HG03108 (cell line): Measurements from ENCODE around the gene UBE3C.
"Not testable (repeated sequence)": the region's sequence is repeated elsewhere in the genome, so short reads cannot be mapped to it uniquely, and the experiment has no call there.

Source experiments
- ATAC-seq: cut with Tn5 transposase; IDR thresholded peaks from one replicate; pipeline ENCODE4 v1.9.1; 2021; ENCODE audit warnings: moderate library complexity; ENCODE audit not compliant: unreplicated experiment

UBE3C gene

DNA sequence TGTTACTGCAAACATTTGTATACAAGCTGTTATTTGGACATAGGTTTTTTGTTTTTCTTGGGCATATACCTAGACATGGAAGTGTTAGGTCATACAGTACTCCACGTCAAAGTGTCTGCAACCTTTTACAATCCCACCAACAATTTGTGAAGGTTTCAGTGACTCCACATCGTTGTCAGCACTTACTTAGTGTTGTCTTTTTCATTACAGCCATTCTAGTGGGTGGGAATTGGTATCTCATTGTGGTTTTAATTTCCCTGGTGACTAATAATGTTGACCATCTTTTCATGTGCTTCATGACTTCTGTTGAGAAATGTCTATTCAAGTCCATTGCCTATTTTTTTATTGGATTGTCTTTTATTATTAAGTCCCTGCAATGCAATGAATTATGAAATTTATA is 95.0 kb downstream of the UBE3C start:
- no peak for ATAC-seq

- ATAC-seq, result no peak
Measured at GRCh38 chr7:157234271-157234670, 95.5 kb downstream of the UBE3C start.

GRCh38 chr7:157235357-157236333 is 96.9 kb downstream of the UBE3C start:
- ATAC-seq, result no peak

DNA sequence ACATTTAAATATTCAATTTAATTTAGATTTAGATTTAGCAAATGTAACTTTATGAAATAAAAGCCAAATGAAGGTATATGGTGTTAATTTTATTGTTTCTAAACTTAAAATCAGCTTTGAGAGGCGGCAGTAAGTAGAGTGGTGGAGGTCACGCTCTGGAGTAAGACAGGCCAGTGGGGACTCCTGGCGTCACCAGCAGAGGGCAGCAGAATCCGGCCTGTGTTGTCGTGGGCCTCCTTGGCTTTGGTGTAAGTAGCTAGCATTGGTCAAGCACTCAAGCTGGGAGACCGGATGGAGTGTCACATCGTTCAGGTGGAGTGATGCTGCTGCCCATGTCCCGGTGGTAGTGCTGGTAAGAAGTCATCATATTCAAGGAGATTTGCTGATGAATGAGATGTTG is 99.4 kb downstream of the UBE3C start:
- ATAC-seq, result no peak

DNA sequence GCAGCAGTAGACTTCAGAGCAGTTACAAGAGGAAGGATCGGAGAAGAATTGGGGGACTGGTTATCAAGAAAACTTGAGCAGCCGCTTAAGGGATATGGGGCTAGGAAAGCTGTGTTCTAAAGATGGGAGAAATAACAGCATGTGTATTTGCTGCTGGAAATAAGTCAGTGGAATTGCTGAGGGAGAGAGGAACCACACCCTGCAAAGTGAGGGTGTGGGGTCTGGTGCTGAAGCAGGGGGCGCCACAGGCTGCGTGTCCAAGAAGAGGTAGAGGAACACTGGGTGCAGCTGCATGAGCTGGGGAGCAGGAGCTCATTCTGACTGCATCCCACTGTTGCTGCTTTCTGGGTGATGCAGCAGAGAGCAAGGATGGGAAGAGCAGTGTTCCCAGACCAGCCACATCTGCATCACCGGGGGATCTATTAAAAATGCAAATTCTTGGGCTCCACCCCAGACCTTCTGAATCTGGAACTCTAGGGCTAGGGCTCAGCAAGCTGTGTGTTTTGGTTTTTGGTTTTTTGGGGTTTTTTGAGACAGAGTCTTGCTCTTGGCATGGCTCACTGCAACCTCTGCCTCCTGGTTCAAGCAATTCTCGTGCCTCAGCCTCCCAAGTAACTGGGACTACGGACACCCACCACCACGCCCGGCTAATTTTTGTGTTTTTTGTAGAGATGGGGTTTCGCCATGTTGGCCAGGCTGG is 101.0 kb downstream of the UBE3C start:
- ATAC-seq, result no peak

GRCh38 chr7:157241631-157242030 is 102.9 kb downstream of the UBE3C start:
- no peak for ATAC-seq

DNA sequence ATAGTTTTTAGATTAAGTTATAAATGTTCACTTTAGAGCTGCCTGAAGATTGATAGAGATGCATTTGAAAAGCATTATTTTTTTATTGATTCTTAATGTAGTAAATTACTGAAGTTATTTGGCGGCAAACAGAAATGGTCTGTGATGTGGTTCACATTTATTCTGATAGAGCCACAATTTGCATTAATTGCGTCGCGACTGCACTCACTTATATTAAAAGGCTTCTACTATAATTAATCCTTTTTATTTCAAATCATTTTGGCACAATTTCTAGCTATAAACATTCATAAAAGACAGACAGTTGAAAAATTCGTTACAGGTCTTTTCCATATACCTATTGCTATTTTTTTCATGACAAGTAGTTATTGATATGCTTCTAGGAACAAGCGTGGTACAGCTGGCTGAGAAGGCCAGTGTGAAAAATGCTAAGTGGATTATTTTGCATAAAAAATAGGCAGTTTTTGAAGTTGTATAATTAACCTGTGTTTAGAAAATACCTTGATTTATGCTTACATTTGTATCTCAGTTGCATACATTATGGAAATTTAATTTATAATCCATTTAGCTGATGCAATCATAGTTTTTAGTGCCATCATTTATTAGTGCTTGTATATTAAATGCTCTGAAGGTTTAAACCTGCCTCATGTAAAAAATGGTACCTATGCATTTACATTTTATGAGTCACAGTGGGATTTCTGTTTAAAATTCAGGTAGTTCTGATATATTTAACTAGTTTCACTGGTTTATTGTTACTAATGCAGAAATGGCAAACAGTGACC is 106.0 kb downstream of the UBE3C start:
- ATAC-seq, result no peak

DNA sequence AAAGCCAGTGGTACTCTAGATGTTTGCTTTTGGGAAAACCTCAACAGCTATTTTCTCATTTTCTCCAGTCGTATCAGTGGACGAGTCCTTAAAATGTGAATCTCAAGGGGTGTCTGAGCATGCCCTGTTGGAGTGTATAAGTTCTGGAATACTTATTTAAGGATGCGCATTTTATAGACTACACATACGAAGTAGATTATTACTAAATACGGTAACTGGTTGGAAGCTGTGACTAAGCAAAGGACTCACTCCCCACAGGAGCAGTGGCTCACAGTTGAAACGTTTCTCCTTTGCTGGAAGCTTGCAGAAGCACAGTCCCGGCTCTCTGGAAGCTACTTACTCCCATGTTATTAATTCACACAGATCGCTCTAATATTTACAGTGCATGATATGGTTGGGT is 107.3 kb downstream of the UBE3C start:
- no peak for ATAC-seq

- no peak for ATAC-seq
Measured at GRCh38 chr7:157248659-157249058, 109.9 kb downstream of the UBE3C start.

DNA sequence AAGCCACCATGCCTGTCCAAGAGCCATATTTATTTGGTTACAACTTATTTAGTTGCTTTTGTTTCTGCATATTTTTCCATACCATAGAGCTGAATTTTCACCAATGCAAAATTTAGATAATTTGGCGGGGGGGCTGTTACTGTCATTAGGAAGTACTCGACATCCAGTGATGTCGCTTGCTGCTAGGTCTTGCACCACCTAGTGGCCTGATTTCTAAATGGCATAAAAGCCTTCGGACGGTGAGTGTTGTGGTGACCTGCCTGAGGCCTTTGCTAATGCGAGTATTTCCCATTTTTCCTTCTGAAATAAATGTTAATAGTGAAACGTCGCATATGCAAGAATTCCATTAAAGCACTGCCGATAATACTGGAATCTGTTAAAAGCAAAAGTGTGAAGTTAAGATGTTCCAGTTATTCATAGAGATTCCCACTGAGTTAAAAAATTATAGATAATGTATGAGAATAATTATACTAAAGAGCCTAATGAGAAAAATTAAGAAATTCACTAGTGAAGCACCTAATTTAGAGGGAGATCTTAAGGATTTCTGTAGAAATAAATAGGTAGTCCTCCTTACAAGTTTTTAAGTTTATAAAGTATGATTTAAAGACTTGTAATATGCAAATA is 112.0 kb downstream of the UBE3C start:
- ATAC-seq, result peak; percentile 50

GRCh38 chr7:157251817-157252216 is 113.1 kb downstream of the UBE3C start:
- ATAC-seq, result not testable (repeated sequence)

- no peak for ATAC-seq
Measured at GRCh38 chr7:157253850-157254249, 115.1 kb downstream of the UBE3C start.

DNA sequence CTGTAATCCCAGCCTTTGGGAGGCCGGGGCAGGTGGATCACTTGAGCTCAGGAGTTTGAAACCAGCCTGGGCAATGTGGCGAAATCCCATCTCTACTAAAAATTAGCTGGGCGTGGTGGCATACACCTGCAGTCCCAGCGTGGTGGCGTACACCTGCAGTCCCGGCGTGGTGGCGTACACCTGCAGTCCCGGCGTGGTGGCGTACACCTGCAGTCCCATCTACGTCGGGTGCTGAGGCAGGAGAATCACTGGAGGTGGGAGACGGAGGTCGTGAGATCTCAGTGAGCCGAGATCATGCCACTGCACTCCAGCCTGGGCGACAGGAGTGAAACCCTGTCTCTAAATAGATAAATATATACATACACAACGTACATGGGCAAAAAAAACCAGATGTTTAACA is 116.1 kb downstream of the UBE3C start:
- ATAC-seq, result not testable (repeated sequence)

GRCh38 chr7:157255201-157255606 is 116.5 kb downstream of the UBE3C start:
- ATAC-seq, result no peak

DNA sequence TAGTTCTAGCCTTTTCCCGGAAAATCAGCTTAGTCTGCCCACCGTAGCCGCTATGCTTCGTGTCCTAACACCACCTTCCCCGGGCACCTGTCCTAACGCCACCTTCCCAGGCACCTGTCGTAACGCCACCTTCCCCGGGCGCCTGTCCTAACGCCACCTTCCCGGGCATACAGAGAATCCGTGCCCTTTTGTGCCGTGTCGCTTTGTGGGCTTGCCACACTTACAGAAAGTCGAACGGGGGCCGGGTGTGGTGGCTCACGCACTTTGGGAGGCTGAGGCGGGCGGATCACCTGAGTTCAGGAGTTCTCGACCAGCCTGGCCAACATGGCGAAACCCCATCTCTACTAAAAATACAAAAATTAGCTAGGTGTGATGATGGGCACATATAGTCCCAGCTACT is 124.4 kb downstream of the UBE3C start:
- ATAC-seq, result no peak

- ATAC-seq, result no peak
Measured at GRCh38 chr7:157265051-157265450, 126.3 kb downstream of the UBE3C start.

DNA sequence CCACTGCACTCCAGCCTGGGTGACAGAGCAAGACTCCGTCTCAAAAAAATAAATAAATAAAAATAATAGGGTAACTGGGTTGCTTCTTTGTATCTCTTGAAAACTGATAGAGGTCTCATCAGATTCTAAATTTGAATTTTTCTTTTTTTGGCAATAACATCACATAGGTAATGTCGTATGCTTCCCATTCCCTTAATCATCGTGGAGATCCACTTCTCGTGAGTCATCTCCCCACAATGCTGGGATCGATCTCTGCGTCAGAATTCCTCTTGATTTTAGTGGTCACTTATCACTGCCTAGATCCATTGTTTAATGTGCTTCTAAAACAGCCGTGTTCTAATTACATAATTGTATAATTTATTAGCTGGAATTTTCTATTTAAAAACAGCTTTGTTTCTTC is 127.5 kb downstream of the UBE3C start:
- ATAC-seq, result no peak

DNA sequence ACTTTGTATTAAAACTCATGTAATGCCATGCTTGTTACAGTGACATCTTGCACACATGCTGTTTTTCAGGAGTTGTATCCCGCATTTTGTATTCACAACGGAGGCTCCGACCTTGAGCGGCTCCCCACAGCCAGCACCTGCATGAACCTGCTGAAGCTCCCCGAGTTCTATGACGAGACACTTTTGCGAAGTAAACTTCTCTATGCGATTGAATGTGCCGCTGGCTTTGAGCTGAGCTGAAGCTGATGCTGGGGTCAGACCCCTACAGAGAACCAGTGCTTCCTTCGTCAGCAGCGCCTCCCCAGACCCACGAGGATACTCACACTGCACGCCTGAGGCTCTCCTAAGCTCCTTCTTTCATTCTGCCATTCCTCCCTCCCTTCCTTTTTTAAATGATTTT is 128.8 kb downstream of the UBE3C start:
- no peak for ATAC-seq

- no peak for ATAC-seq
Measured at GRCh38 chr7:157267956-157268355, 129.2 kb downstream of the UBE3C start.

DNA sequence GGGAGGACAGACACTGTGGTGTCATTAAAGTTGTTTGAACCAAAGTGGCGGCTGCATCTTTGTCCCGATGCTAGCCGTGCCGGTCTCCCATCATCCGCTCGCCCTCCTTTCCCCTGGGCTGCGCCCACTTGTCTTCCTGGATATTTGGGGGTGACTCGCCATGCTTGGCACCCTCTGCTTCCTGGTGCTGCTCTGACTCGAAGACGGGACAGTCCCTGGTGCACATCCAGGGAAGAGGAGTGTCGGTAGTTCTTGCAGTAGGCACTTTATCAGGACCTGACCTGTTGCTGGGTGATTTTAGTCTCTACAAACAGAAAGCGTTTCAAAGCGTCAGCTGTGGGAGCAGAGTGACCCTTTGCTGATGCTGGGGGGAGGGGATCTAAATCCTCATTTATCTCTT is 129.8 kb downstream of the UBE3C start:
- no peak for ATAC-seq
